HG03045 (cell line): ENCODE data around the gene FUS.
"Not testable (repeated sequence)": the region's sequence is repeated elsewhere in the genome, so short reads cannot be mapped to it uniquely, and the experiment has no call there.

ENCODE experiments used
- ATAC-seq: cut with Tn5 transposase; IDR thresholded peaks from one replicate; pipeline ENCODE4 v1.9.1; 2021; ENCODE audit warnings: mild to moderate bottlenecking, moderate library complexity; ENCODE audit not compliant: unreplicated experiment

Gene FUS

DNA sequence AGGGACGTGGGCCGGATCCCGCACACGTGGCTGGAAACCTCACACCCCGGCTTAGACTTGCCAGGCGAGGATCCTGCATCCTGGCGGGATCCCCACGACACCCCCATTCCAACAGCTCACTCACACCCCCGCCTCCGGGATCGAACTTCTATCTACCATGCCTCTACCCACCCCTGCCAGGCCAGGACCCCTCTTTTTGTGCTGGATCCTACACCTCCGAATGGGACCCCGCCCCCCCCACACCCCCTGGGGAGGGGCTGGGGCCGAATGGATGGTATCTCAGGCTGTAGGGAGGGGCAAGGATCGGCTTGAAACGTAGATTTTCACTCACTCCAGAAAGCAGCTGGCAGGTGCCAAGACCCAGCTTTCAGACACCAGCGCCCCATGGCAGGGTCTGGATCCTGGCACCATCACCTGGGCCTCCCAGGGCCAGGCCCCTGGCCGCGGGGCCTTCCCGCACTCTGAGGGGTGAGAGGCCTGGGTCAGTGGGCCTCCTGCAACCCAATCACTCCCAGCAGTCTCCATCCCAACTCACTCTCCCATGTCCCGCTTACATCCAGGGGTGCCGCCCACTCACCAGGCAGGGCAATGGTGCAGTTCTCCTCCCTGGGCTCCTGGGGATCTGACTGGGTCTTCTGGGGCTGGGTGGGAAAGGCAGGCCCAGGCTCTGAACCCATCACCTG is 36.8 kb upstream of the FUS start:
- no peak for ATAC-seq

DNA sequence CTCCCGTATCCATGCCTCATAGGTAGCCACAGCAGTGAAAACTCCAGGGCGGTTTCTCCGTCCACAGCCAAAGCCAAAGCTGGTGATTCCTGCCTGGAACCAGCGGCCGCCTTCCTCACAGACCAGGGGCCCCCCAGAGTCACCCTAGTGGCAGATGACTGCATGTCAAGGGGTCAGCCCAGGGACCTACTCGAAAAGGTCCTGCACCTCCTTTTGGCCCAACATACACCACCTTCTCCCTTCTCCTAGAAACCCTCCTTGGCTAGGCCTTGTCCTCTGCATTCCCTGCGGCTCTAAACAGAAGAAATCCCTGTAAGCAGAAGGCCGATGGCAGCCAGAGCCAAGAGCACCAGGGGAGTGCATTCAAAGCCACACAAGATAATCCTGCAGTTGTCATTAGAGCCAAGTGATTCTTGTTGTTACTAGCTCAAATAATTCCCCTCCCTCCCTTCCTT is 36.2 kb upstream of the FUS start:
- no peak for ATAC-seq

- not testable (repeated sequence) for ATAC-seq
These were observed 35.5 kb upstream of the FUS start for GRCh38 chr16:31144418-31144817.

GRCh38 chr16:31145398-31145990 is 34.4 kb upstream of the FUS start:
- no peak for ATAC-seq

- no peak for ATAC-seq
These were observed 32.4 kb upstream of the FUS start for GRCh38 chr16:31147574-31147973.

DNA sequence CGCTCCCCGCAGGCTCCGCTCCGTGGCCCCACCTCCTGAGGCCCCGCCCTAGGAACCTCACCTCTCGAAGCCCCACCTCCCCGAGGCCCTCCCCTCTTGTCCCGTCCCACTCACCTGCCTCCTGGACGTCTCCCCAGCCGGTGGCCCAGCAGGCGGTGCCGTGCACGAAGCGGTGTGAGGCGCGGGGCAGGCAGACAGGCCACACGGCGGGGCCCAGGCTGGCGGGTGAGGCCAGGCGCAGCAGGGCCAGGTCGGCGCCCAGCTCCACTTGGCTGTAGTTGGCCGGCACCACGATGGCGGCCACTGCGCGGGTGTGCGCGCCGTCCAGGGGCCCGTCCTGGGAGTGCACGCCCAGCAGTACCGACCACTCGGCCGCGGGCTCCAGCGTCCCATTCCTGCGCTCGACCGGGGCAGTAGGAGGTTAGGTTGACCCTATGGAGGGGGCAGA is 31.6 kb upstream of the FUS start:
- no peak for ATAC-seq

DNA sequence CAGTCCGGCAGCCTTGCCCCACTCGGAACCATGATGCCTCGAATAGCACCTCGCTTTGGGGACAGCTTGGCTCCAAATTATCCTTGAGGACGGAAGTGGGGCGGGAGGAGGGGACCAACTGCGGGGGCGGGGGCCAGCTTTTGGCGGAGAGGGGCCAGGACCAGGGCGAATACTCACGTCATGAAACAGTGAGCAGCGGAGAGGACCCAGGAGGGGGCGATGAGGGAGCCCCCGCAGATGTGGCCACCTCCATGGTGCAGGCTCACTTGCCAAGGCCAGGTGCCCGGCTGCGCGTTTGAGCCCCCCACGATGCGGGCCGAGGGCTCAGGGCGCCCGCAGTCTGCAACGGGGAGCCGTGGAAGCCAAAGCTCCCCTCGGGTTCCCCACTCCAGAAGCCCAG is 31.0 kb upstream of the FUS start:
- no peak for ATAC-seq

- ATAC-seq: no peak
These were observed 30.6 kb upstream of the FUS start for GRCh38 chr16:31149332-31149731.

DNA sequence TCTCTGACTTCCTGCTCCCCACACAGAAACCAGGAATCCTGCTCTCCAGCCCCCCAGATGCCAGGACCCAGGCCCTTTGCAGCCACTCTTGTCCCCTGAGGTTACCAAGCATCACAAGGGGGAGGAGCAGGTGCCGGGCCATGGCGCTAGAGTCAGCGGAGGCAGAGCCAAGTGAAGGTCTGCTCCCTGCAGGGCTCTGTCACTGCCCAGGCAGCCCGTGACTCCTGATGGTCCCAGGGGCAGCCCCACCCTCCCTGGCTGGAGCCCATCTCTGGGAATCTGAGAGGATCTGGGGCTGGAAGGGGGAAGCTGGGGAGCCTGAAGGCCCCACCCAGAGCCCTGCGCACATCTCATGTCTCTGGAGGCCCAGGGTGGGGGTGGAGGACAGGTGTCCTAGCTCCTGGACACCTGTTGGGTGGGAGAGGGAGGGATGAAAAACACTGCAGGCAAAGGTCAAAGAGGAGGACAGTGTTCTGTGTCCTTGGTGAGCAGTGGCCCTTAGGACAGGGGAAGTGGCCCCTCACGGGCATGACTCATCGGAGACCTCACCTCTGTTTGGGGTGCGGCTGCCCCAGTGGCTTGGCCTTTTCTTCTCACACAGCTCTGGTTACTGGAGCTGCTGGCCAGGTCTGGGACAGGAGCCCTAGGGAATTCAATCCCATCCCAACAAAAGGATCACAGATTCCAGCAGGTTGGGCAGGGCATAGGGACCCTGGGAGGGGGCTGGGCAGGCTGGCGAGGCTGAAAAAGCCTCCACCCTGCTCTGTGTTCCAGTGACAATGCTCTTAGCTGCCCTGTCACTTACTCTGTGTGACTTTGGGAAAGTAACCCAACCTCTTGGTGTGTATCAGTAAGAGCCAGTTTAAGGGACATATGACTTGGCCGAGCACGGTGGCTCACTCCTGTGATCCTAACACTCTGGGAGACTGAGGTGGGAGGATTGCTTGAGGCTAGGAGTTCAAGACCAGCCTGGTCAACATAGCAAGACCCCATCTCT is 29.7 kb upstream of the FUS start, which contains the start of gene PRSS36:
Gene PRSS36, minus strand, starts transcription at position 173 of the 997 bp plus-strand sequence. Its CDS starts 31 bp downstream, at position 142.
- ATAC-seq: no peak

DNA sequence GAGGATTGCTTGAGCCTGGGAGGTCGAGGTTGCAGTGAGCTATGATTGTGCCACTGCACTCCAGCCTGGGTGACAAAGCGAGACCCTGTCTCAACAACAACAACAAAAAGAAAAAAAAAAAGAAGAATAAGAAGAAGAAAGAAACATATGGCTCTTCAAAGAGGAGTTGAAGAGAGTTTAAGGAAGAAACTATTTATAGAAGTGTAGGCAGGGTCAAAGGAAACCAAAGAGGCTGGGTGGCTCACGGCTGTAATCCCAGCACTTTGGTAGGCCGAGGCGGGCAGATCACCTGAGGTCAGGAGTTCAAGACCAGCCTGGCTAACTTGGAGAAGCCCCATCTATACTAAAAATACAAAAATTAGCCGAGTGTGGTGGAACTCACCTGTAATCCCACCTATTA is 29.0 kb upstream of the FUS start:
- ATAC-seq: not testable (repeated sequence)

- no peak for ATAC-seq
These were observed 22.8 kb upstream of the FUS start for GRCh38 chr16:31157136-31157535.

- ATAC-seq: no peak
These were observed 12.6 kb upstream of the FUS start for GRCh38 chr16:31167315-31167714.

DNA sequence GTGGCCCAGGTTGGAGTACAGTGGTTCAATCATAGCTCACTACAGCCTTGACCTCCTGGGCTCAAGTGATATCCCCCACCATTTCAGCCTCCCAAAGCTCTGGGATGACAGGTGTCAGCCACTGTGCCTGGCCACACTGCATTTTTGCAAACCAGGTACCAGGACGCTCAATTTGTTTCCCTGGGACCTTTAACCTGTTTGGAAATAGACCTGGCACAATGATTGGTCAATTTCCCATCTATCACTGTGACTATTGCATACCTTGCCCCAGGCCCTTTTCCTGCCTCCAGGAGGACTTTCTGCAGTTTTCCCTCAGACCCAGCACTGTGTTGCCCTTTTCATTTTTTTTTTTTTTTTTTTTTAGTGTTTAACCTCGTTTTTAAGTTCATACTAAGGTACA is 11.1 kb upstream of the FUS start:
- ATAC-seq: no peak

- not testable (repeated sequence) for ATAC-seq
These were observed 9.9 kb upstream of the FUS start for GRCh38 chr16:31170048-31170447.

DNA sequence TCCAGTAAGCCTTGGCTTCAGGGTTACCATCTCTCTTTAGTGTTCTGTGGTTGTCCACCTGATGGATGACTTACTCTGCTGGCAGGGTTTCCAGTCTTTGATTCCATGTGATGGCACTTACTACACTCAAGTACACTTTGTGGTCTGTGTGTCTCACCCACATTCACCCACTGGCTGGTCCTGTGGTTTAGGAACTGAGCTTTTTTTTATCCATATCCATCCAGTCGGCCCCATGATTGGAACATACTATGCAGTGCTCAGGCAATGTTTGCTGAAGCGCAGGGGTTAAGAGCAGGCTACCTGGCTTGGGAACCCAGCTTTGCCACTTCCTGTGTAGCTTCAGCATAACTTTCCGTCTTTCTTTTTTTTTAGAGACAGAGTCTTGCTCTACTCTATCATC is 2.8 kb upstream of the FUS start:
- ATAC-seq: no peak

DNA sequence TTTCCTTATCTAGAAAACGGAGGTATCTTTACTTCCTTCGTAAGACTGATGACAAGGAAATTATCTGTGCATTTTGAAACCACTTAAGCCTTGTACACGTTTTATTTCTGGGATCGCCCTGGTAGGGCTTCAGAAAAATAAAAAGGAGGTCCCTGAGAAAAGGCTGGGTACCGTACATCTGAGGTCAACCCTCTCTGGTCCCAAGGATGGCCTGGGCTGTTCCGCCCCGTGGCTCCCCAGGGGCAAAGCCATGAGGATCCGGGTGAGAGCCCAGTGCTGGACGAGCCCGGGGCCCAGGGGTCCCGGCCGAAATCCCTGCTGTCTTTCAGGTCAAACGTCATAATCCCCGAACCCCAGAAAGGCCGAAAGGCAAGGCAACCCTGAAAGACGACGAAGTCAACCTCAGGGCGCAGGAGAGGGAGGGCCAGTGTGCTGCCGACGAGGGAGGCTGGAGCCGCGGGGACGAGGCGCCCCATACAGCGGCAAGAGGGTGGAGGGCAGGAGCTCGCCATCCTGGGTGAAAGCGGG is 656 bp upstream of the FUS start:
- peak; percentile 2 for ATAC-seq

DNA sequence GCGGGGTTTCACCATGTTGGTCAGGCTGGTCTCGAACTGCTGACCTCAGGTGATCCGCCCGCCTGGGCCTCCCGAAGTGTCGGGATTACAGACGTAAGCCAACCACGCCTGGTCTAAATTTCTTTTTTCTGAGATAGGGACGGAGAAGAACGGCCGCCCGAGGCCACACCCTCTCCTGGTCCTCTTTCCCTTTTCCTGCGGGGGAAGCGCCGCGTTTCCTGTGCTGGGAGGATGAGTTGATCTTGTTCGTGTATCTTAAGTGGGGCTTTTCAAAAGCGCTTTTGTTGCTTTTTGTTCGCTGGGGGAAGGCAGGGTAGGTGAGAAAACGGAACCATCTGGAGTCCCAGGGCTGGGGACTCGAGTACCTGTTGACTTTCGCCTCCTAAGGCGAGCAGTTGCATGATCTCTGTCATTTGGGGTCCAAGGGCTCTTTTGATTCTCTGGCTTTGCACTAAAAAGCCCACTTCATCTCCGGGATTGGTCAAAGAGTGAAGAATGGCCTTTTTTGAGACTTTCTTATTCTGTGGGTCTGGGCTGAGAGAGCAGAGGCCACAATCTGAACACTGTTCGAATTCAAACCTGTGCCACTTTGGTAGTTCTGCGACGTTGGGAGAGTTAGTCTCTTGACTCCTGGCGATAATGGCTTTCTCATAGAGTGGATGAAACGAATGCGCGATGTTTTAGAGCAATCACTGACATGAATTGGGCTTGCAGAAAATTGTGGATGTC is 1.3 kb downstream of the FUS start:
- no peak for ATAC-seq

GRCh38 chr16:31182391-31182790 is 2.5 kb downstream of the FUS start:
- no peak for ATAC-seq

GRCh38 chr16:31183432-31184428 is 3.8 kb downstream of the FUS start:
- ATAC-seq: no peak
